Left kidney (tissue), 2 donors: ENCODE data around the gene RGS7. TPM values are rescaled to one million over a fixed set of nuclear protein-coding genes. Genes with fewer than 3 reads are reported as not detected.
"Not testable (repeated sequence)": the region's sequence is repeated elsewhere in the genome, so short reads cannot be mapped to it uniquely, and the experiment has no call there.

Experiments
- DNase-seq: peaks from one replicate; pipeline ENCODE4 v3.0.0-alpha.2; 2013
- polyA plus RNA-seq: library from polyadenylated mRNA; unstranded; fragments of 120-200 nt; gene quantifications from one replicate; pipeline ENCODE4 v1.2.1, GENCODE V29; 2013; ENCODE audit not compliant: insufficient read length

Gene RGS7
- polyA plus RNA-seq, 1 donor, result 6.7 TPM

- DNase-seq, result no peak
Observed at GRCh38 chr1:240831191-240831631, 525.8 kb downstream of the RGS7 start.

- no peak for DNase-seq
Observed at GRCh38 chr1:240829487-240829886, 527.5 kb downstream of the RGS7 start.

DNA sequence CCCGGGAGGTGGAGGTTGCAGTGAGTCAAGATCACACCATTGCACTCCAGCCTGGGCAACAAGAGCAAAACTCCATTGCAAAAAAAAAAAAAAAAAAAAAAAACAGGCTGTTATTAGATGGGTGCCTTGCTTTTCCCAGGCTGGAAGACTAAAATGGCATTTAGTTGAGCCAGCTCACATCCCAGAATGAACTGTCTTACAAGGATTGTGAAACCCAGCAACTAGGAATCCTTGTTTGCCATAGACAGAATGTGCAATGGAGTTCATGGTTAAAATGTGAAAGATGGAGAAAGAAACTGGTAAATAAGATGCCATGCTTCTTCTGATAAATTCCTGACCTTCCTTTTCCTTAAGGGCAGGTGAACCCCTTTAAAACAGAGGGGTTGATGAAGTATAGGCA, 529.2 kb downstream of the RGS7 start:
- no peak for DNase-seq

DNA sequence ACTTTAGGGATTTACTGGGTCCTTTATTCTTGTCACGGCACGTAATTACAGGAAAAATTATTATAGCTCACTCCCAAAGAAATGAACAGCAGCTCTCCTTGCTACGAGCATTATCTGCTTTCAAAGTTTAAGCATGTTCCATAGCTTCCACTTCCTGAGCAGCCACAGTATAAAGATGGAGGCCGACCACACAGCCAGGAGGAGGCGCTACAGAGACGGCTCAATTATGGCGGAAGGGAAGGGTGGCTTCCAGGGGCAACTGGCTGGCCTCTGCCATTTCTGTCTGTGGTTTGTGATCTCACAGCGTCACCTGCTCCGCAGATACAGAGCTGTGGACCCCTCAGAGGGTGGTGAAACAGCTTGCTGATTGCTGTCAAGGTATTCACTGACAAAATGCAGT, 532.8 kb downstream of the RGS7 start:
- no peak for DNase-seq

DNA sequence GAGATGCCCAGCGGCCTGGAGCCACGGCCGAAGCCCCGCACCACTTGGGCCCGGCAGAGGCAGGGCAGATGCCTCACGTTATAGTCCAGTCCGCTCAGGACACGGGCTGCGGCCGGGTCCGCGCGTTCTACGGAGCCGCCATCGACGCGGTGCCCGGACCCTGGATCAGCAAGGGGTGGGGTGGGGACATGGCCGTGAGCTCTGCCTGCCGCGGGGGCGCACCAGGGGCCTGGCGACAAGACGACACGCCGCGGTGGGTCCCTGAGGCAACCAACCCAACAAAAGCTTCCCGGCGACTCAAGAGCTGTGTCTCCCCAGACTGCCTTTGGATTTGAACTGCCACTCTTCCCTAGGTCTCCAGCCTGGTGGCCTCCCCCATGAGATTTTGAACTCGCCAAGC, 533.6 kb downstream of the RGS7 start:
- no peak for DNase-seq

DNA sequence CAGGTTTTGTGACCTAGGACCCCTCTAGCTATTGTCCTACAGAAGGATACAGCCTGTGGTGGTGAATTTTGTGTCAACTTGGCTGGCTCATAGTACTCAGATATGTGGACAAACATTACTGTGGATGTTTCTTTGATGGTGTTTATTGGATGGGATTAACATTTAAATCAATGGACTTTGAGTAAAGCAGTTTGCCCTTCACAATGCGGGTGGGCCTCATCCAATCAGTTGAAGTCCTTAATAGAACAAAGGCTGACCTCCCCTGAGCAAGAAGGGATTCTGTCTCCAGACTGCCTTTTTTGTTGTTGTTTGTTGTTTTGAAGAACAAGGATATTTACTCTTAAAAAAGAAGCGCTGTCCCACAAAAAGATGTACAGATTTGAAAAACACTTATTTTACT, 535.1 kb downstream of the RGS7 start:
- no peak for DNase-seq

GRCh38 chr1:240820816-240821215, 536.2 kb downstream of the RGS7 start:
- no peak for DNase-seq

- no peak for DNase-seq
Observed at GRCh38 chr1:240816472-240816871, 540.5 kb downstream of the RGS7 start.

GRCh38 chr1:240813720-240814119, 543.3 kb downstream of the RGS7 start:
- no peak for DNase-seq

DNA sequence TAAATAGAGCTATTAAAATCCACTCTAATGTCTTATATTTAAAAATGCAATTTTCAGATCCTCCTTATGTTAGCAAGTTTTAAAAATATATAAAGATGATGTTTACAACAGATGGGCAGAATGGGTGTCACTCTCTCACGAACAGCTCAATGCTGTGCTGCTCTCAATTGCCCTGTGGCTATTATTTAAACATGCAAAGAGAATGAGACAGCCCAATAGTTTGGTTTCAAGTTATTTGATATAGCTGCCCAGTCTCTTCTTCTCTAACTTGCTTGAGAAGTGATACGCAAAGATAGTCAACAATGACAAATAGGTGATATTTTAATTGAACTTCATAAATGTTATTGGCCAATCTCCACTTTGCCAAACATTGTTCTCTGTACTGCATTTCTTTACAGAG, 545.7 kb downstream of the RGS7 start:
- no peak for DNase-seq

DNA sequence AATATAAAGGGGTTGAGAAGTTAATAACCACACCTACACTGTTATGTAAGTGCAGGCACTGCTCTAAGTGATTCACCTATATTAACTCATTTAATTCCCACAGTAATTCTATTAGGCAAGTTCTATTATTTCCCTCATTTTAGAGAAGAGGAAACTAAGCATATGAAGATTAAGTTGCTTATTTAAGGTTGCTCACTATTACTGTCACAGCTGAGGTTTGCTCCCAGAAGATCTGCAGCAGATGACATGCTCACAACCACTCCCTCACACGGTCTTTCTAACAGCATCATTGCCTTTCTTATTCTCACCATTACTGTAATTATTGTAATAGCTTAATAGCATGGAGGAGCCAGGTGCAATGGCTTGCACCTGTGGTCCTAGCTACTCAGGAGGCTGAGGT, 548.6 kb downstream of the RGS7 start:
- no peak for DNase-seq

DNA sequence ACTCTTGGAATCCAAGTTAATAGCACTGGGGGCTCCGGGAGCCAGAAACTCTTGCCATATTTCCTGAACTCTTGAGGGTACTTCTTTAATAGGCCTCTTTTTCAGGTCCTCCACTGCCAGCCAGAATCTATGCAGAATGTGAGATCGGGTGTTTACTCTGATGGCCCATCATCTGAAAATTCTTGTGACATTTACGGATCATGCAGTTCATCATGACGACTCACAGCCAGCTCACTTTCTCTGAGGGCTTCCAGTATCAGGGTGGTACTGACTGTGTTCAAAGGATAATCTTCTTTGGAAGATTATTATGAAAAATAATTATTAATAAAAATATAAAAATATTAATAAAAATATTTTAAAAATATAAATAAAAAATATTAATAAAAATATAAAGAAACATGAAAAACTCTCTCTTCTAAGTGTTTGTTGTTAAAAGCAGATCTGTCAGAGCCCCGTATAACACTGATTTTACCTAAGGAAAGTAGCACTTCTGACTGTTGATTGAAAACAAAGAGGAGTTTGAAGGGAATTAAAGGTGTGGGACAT, 550.7 kb downstream of the RGS7 start:
- DNase-seq, result no peak

GRCh38 chr1:240804475-240804874, 552.5 kb downstream of the RGS7 start:
- DNase-seq, result no peak

GRCh38 chr1:240803151-240803550, 553.9 kb downstream of the RGS7 start:
- DNase-seq, result no peak

DNA sequence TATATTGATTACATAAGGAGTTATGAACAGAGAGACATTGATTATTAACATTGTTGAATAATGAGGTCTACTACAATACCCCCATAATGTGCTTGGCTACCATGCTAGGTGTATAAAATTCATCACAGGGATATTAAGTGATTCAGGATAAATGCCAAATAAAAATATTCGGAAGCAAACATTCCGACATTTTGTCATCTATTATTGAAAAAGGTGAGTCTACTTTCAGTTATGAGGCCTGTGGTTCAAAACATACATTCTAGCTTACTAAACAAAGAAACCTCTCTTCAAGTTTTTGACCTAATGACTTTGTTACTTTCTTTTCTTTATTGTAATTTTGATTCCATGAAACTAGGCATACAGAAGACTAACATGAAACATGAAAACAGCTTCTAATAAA, 554.7 kb downstream of the RGS7 start:
- DNase-seq, result no peak

- no peak for DNase-seq
Observed at GRCh38 chr1:240801442-240801841, 555.6 kb downstream of the RGS7 start.

GRCh38 chr1:240800291-240800690, 556.7 kb downstream of the RGS7 start:
- no peak for DNase-seq

DNA sequence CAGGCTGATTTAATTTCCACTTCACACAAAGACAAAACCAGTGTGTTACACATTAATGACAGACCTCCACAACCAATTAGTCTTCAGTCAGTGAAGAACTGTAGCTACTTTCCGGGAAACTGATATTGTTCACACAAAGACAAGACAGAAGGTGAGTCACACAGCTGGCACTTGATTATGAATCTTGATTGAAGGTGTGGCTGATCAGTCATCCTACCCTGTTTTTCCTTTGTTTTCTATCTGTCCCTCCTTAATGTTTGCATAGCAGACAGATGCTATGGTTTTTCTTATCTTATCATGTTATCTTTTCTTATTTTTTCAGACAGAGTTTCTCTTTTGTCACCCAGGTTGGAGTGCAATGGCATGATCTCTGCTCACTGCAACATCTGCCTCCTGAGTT, 560.0 kb downstream of the RGS7 start:
- DNase-seq, result no peak

DNA sequence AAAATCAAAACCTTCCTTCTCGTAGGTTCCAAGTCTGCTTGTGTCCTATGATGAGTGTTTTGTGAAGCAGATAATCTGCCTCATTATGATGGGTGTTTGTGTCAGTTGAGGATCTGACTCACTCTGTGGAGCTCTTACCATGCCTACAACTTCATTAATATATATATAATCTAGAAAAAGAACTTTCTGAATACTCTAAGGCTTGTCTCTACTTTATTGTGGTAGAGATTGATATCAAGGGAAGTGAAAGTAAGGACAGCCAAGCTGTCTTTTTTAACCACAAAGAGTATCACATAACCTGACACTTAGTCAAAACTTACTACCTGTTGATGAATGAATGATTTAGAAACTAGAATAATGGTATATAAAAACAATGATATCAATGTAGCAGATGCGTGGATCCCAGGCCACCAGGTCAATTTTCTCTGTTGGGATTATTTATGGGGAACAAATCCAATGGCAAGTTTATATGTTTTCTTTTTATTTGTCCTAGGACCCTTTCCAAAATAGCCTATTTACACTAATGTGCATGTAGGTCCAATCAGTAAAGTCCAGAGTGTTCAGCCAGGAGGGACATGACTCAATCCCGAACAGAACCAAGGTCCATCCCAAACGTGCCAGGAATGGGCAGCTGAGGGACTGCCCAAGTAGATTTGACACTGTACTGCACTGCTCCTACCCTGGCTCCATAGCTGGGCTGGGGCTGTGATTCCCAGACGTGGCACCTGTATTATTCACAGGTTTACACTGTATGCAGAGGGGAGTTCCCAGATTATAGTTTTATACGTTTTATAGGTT, 562.8 kb downstream of the RGS7 start:
- DNase-seq, result no peak

DNA sequence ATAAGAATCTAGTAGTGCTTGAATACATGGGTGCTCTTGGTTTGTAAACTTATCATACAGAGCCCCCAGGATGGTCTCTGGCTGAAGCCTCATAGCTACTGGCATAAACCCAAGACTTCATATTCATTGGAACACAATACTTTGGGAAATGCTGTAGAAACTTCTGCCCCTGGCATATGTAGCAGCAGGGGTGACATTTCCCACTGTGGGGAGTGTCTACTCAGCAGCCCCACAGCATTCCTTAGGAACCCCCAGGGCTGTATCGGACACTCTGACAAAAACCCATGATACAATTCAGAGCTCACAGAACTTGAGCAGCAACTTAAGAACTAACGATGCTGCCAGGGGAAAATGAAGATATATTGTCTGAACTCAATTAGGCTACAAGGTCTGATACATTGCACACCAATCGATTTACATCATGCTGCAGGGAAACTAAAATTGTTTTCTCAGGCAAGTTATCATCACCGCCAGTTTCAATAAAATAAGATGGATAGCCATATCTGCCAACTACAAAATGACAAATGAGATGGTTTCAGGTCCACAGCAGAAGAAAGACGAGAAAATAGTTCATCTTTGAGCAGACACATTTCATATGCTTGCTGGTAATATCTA, 564.0 kb downstream of the RGS7 start:
- no peak for DNase-seq

DNA sequence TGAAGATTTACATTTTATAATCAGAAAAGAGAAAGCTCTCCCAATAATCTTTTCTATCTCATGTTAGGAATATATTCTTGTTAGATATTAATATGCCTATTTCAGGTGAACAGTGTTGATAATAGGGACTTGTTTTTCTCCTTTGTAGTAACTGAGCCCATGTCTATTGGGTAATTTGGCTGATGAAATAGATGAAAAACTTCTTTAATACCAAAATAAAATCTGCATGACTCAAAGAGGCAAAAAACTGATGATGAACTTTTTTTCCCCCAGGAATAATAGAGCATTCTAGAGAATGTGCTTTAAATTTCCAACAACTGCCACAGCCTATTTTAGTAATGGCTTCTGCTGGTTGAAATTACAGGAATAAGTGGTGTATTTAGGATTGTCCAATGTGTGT, 566.1 kb downstream of the RGS7 start:
- no peak for DNase-seq

DNA sequence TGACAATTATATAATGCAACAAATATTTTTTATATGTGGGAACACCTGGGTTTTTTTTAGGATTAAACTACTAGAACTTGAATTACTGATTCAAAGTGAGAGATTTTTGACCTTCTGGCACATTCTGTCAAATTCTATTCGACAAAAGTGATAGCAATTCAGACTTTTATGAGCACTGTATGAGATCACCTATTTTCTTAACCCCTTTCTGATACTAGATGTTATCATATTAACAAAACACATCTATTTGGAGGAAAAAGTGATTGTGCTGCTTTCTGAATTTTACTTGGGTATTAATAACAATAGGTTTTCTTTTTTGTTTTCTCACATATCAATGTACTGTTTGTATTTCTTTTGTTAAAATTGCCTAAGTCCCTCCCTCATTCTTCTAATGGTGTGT, 570.1 kb downstream of the RGS7 start:
- no peak for DNase-seq

GRCh38 chr1:240784776-240785175, 572.2 kb downstream of the RGS7 start:
- no peak for DNase-seq

- not testable (repeated sequence) for DNase-seq
Observed at GRCh38 chr1:240783728-240784137, 573.3 kb downstream of the RGS7 start.
